ENCODE measurements around the gene YIPF2. TPM values are rescaled to one million over a fixed set of nuclear protein-coding genes. Genes with fewer than 3 reads are reported as not detected.
"Not testable (repeated sequence)": the region's sequence is repeated elsewhere in the genome, so short reads cannot be mapped to it uniquely, and the experiment has no call there.

Gene YIPF2
- total RNA-seq, 1 experiment from 2014 or later = 42.8 TPM

- no peak for DNase-seq (ENCODE audit: low read depth, low spot score)
- in situ Hi-C loops (cut with HindIII; ENCODE audit: low pct_unique_long_range_greater_than_20kb, low sequenced_read_pairs) = no loop called here
These were observed 40.0 kb downstream of the YIPF2 start for GRCh38 chr19:10888421-10888866.

GRCh38 chr19:10887616-10888367 is 40.6 kb downstream of the YIPF2 start:
- in situ Hi-C loops (cut with HindIII; ENCODE audit: low pct_unique_long_range_greater_than_20kb, low sequenced_read_pairs) = no loop called here
- DNase-seq (ENCODE audit: low read depth, low spot score) = no peak

GRCh38 chr19:10885201-10886169 is 43.0 kb downstream of the YIPF2 start:
- in situ Hi-C loops (cut with HindIII; ENCODE audit: low pct_unique_long_range_greater_than_20kb, low sequenced_read_pairs) = no loop called here
- no peak for DNase-seq (ENCODE audit: low read depth, low spot score)

- in situ Hi-C loops (cut with HindIII; ENCODE audit: low pct_unique_long_range_greater_than_20kb, low sequenced_read_pairs) = no loop called here
- DNase-seq (ENCODE audit: low read depth, low spot score) = no peak
These were observed 44.2 kb downstream of the YIPF2 start for GRCh38 chr19:10884274-10884673.

- DNase-seq (ENCODE audit: low read depth, low spot score) = no peak
- in situ Hi-C loops (cut with HindIII; ENCODE audit: low pct_unique_long_range_greater_than_20kb, low sequenced_read_pairs) = no loop called here
These were observed 46.4 kb downstream of the YIPF2 start for GRCh38 chr19:10882108-10882457.

- in situ Hi-C loops (cut with HindIII; ENCODE audit: low pct_unique_long_range_greater_than_20kb, low sequenced_read_pairs) = no loop called here
- no peak for DNase-seq (ENCODE audit: low read depth, low spot score)
These were observed 46.9 kb downstream of the YIPF2 start for GRCh38 chr19:10881403-10882107.

- in situ Hi-C loops (cut with HindIII; ENCODE audit: low pct_unique_long_range_greater_than_20kb, low sequenced_read_pairs) = no loop called here
- no peak for DNase-seq (ENCODE audit: low read depth, low spot score)
These were observed 50.2 kb downstream of the YIPF2 start for GRCh38 chr19:10878253-10878652.

GRCh38 chr19:10877608-10878007 is 50.8 kb downstream of the YIPF2 start:
- DNase-seq (ENCODE audit: low read depth, low spot score); in situ Hi-C loops (cut with HindIII; ENCODE audit: low pct_unique_long_range_greater_than_20kb, low sequenced_read_pairs): not testable (repeated sequence)

GRCh38 chr19:10876459-10877240 is 51.8 kb downstream of the YIPF2 start:
- no peak for DNase-seq (ENCODE audit: low read depth, low spot score)
- in situ Hi-C loops (cut with HindIII; ENCODE audit: low pct_unique_long_range_greater_than_20kb, low sequenced_read_pairs) = no loop called here

GRCh38 chr19:10874024-10874423 is 54.4 kb downstream of the YIPF2 start:
- no peak for DNase-seq (ENCODE audit: low read depth, low spot score)
- in situ Hi-C loops (cut with HindIII; ENCODE audit: low pct_unique_long_range_greater_than_20kb, low sequenced_read_pairs) = no loop called here

GRCh38 chr19:10872546-10873107 is 55.8 kb downstream of the YIPF2 start:
- in situ Hi-C loops (cut with HindIII; ENCODE audit: low pct_unique_long_range_greater_than_20kb, low sequenced_read_pairs) = no loop called here
- DNase-seq (ENCODE audit: low read depth, low spot score) = no peak

Other genes starting within 250 kb of the YIPF2 start
- 18.2 and 18.9 TPM in 2 replicates for gene QTRT1, start 227.2 kb downstream of the YIPF2 start, total RNA-seq (2014; rRNA removed; shearing (Covaris generic))
- gene DNM2, start 210.6 kb downstream of the YIPF2 start, total RNA-seq (2014; rRNA removed; shearing (Covaris generic)) = 23.7 and 31.7 TPM in 2 replicates
- gene TMED1, start 92.4 kb downstream of the YIPF2 start, total RNA-seq (2014; rRNA removed; shearing (Covaris generic)) = 55.5 and 61.9 TPM in 2 replicates
- gene C19orf38, start 80.2 kb downstream of the YIPF2 start, total RNA-seq (2014; rRNA removed; shearing (Covaris generic)) = 0.71 and 0.98 TPM in 2 replicates
- 18.4 and 18.6 TPM in 2 replicates for gene CARM1, start 57.1 kb downstream of the YIPF2 start, total RNA-seq (2014; rRNA removed; shearing (Covaris generic))
- 19.3 and 23.0 TPM in 2 replicates for gene TIMM29, start 172 bp upstream of the YIPF2 start, total RNA-seq (2014; rRNA removed; shearing (Covaris generic))
- 5.8 and 7.2 TPM in 2 replicates for gene SMARCA4, start 32.4 kb upstream of the YIPF2 start, total RNA-seq (2014; rRNA removed; shearing (Covaris generic))
- gene LDLR, start 160.8 kb upstream of the YIPF2 start, total RNA-seq (2014; rRNA removed; shearing (Covaris generic)) = 39.0 and 51.2 TPM in 2 replicates
- gene SPC24, start 227.1 kb upstream of the YIPF2 start, total RNA-seq (2014; rRNA removed; shearing (Covaris generic)) = 18.7 and 23.4 TPM in 2 replicates